Measurements from ENCODE around the gene GPR84. TPM values are rescaled to one million over a fixed set of nuclear protein-coding genes. Genes with fewer than 3 reads are reported as not detected.

GPR84 gene
- total and polyA plus RNA-seq, 2 experiments from 2014 or later, result not detected

DNA sequence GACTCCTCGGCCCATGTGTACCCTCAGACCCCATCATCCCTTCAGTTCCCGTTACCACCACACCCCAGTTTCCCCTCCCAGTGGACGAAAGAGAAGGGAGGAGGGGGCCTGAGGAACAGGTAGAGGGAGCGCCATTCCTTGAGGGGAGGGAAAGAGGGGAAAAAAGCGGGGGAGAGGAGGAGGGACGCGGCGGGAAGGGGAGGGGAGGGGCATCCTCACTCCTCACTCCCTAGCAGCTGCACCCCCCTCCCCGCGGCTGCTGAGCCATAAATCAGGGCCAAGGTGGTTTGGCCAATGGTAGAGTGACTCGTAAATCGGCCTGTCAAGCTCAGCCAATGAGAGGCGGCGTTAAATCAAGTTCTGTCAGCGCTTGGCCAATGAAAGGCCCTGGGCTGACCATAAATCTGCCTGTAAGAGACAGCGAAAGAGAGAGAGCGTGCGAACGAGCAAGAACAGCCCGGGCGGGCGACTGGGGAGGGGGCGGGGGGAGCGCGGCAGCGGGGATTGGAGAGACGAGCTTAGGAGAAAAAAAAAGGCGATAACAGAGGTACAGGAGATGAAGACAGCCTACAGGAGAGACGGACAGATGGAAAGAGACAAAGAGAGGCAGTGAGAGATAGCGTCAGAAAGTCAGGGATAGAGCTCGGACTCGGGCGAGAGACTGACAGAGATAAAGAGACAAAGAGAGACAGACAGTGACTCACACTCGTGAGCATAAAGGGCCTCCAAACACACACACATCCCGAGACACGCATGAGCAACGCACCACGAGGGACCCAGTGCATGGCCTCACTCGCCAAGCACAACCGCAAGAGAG is 5.1 kb downstream of the GPR84 start:
- Histone ChIP-seq H3K4me1 (ENCODE audit: insufficient read depth) (peaks cover 49% of the 10 kb centered on the region), H3K79me2 (replicated peaks; ENCODE audit: insufficient read depth) (no peaks in the 10 kb centered on the region; the same call in 1 of the 2 replicates), H3K4me3 (peak overlapping the region; percentile 75), H3K9me2 (ENCODE audit: insufficient read depth) (no peaks in the 10 kb centered on the region), H3F3A (replicated peaks; ENCODE audit: low read depth) (peaks cover 11% of the 10 kb centered on the region), H2AFZ (peak overlapping the region; percentile 60; the same call in 1 of the 2 replicates), H3K4me2 (peak overlapping the region; percentile 95), H4K20me1 (replicated peaks; ENCODE audit: insufficient read depth) (no peaks in the 10 kb centered on the region), H3K27ac (ENCODE audit: low read depth) (peak overlapping the region; percentile 82), H3K27me3 (ENCODE audit: insufficient read depth) (peaks cover under 1% of the 10 kb centered on the region; the same call in 1 of the 2 replicates), H3K36me3 (ENCODE audit: insufficient read depth) (no peaks in the 10 kb centered on the region)
- DNase-seq (ENCODE audit: low spot score) (peak; percentile 99), ATAC-seq (peak; percentile 83)
- H3K27me3 Mint-ChIP-seq (ENCODE audit: insufficient read depth, low read depth, poor library complexity), result peaks cover 25% of the 10 kb centered on the region
- H3K4me1 Mint-ChIP-seq, result peaks cover 6% of the 10 kb centered on the region
- H3K27ac Mint-ChIP-seq, result no peak overlapping the region
- no peaks in the 10 kb centered on the region; the same call in 2 of the 3 replicates for H3K9me3 Mint-ChIP-seq
- no peak overlapping the region for H3K4me3 Mint-ChIP-seq
- TF ChIP-seq NANOG (IDR thresholded peaks at IDR 0.05; ENCODE audit: borderline replicate concordance) (no peak), CREB1 (CRISPR knock-in tag; IDR thresholded peaks at IDR 0.05; ENCODE audit: low read depth) (peak; percentile 80)
- no peaks in the 10 kb centered on the region; the same call in 2 of the 3 replicates for H3K36me3 Mint-ChIP-seq (ENCODE audit: low read depth)

DNA sequence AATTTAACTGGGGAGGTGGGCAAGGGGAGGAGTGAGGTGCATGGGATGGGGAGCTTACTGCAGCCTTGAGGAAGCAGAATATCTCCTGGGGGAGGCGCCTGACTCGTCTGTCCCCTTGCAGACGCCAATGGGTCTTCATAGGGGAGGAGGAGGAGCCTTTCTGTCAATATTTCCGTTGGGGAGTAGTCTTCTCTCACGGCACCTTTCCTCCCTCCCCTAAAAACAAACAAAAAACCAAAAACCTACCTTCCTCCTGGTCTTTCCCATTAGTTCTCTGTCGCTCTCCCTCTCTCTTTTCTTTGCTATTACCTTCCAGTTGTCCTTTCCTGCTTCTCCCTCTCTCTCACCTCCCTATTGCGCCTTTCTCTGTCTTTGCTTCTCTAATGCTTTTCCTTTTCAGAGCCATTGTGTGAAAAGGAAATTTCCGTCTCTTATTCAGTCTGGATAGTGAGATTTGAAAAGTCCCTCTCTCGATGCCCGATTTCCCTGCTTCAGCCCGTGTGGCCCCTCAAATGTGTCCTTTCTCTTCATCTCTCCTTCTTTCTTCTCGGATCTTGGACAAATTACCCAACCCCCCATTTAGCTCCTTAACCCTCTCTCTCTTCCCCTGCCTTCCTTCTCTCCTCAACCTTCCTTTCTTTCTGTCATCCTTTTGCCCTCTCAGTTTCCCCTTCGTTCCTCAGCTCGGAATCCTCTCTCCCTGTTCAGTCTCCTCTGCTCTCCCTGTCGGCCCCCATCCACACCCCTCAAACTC is 5.9 kb downstream of the GPR84 start:
- Mint-ChIP-seq H3K27ac (no peak overlapping the region), H3K9me3 (no peaks in the 10 kb centered on the region; the same call in 2 of the 3 replicates)
- TF ChIP-seq JUNB (IDR thresholded peaks at IDR 0.05; ENCODE audit: unreplicated experiment) (no peak), NANOG (IDR thresholded peaks at IDR 0.05; ENCODE audit: borderline replicate concordance) (no peak), STAT1 (IDR thresholded peaks at IDR 0.05; ENCODE audit: unreplicated experiment) (no peak), EZH2phosphoT487 (IDR thresholded peaks at IDR 0.05; ENCODE audit: unreplicated experiment) (no peak), POLR2AphosphoS5 (IDR thresholded peaks at IDR 0.05; ENCODE audit: low read depth) (no peak), EZH2 (IDR thresholded peaks at IDR 0.05; ENCODE audit: low read depth, unreplicated experiment) (no peak), CREB1 (CRISPR knock-in tag; IDR thresholded peaks at IDR 0.05; ENCODE audit: low read depth) (0 out of 2 replicates have a peak, but pooled peaks have one; percentile 6)
- TF ChIP-seq, protein P1, sequence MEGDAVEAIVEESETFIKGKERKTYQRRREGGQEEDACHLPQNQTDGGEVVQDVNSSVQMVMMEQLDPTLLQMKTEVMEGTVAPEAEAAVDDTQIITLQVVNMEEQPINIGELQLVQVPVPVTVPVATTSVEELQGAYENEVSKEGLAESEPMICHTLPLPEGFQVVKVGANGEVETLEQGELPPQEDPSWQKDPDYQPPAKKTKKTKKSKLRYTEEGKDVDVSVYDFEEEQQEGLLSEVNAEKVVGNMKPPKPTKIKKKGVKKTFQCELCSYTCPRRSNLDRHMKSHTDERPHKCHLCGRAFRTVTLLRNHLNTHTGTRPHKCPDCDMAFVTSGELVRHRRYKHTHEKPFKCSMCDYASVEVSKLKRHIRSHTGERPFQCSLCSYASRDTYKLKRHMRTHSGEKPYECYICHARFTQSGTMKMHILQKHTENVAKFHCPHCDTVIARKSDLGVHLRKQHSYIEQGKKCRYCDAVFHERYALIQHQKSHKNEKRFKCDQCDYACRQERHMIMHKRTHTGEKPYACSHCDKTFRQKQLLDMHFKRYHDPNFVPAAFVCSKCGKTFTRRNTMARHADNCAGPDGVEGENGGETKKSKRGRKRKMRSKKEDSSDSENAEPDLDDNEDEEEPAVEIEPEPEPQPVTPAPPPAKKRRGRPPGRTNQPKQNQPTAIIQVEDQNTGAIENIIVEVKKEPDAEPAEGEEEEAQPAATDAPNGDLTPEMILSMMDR (conservative IDR thresholded peaks at IDR 0.05; ENCODE audit: low read depth in 2 of 2), result 0 out of 4 replicates have a peak, but pooled peaks of 1 of the 2 experiments have one; percentile 16
- TF ChIP-seq, protein P2, sequence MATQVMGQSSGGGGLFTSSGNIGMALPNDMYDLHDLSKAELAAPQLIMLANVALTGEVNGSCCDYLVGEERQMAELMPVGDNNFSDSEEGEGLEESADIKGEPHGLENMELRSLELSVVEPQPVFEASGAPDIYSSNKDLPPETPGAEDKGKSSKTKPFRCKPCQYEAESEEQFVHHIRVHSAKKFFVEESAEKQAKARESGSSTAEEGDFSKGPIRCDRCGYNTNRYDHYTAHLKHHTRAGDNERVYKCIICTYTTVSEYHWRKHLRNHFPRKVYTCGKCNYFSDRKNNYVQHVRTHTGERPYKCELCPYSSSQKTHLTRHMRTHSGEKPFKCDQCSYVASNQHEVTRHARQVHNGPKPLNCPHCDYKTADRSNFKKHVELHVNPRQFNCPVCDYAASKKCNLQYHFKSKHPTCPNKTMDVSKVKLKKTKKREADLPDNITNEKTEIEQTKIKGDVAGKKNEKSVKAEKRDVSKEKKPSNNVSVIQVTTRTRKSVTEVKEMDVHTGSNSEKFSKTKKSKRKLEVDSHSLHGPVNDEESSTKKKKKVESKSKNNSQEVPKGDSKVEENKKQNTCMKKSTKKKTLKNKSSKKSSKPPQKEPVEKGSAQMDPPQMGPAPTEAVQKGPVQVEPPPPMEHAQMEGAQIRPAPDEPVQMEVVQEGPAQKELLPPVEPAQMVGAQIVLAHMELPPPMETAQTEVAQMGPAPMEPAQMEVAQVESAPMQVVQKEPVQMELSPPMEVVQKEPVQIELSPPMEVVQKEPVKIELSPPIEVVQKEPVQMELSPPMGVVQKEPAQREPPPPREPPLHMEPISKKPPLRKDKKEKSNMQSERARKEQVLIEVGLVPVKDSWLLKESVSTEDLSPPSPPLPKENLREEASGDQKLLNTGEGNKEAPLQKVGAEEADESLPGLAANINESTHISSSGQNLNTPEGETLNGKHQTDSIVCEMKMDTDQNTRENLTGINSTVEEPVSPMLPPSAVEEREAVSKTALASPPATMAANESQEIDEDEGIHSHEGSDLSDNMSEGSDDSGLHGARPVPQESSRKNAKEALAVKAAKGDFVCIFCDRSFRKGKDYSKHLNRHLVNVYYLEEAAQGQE (IDR thresholded peaks at IDR 0.05; ENCODE audit: unreplicated experiment), result no peak

More for the DNA sequence above, 5.9 kb downstream of the GPR84 start:
- Histone ChIP-seq H3K4me2 (peak overlapping the region; percentile 95), H3K9me2 (ENCODE audit: insufficient read depth) (no peaks in the 10 kb centered on the region), H3K36me3 (ENCODE audit: insufficient read depth) (no peaks in the 10 kb centered on the region), H2AFZ (peak overlapping the region; percentile 16; the same call in 1 of the 2 replicates), H4K20me1 (replicated peaks; ENCODE audit: insufficient read depth) (no peaks in the 10 kb centered on the region), H3K27me3 (ENCODE audit: insufficient read depth) (no peaks in the 10 kb centered on the region), H3K79me2 (replicated peaks; ENCODE audit: insufficient read depth) (no peaks in the 10 kb centered on the region; the same call in 1 of the 2 replicates), H3F3A (replicated peaks; ENCODE audit: low read depth) (peaks cover 11% of the 10 kb centered on the region), H3K4me1 (ENCODE audit: insufficient read depth) (peaks cover 57% of the 10 kb centered on the region), H3K4me3 (peak overlapping the region; percentile 75), H3K27ac (ENCODE audit: low read depth) (peak overlapping the region; percentile 82)
- Mint-ChIP-seq H3K4me3 (no peak overlapping the region), H3K36me3 (ENCODE audit: low read depth) (no peaks in the 10 kb centered on the region; the same call in 2 of the 3 replicates), H3K27me3 (ENCODE audit: insufficient read depth, low read depth, poor library complexity) (peaks cover 25% of the 10 kb centered on the region), H3K4me1 (peaks cover 13% of the 10 kb centered on the region)
- ATAC-seq, result peak; percentile 4
- no peak for DNase-seq (ENCODE audit: low spot score)
